ENCODE measurements around the gene TRIM36.

The TRIM36 gene

DNA sequence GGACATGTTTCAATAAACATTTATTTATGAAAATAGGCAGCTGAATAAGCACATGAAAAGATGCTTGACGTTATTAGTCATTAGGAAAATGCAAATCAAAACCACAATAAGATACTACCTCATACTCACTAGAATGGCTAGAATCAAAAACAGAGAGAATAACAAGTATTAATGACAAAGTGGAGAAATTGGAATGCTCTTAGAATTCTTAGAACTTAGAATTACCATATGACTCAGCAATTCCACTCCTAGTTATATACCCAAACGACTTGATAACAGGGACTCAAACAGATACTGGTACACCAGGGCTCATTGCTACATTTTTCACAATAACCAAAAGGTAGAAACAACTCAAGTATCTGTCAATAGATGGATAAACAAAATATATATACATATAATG, 15.1 kb upstream of the TRIM36 start:
- Histone ChIP-seq H3K36me3 (ENCODE audit: control insufficient read depth in 1 of 2, insufficient read depth in 2 of 2, low read length in 2 of 2) (no peaks in the 10 kb centered on the region), H3K27me3 (ENCODE audit: low read depth, low read length) (peaks cover 27% of the 10 kb centered on the region), H3K9me3 (ENCODE audit: control insufficient read depth in 1 of 2, low read length in 2 of 2) (no peaks in the 10 kb centered on the region), H3K27ac (ENCODE audit: low read length) (no peak overlapping the region), H3K4me1 (ENCODE audit: control insufficient read depth in 1 of 2, insufficient read depth in 2 of 2, low read length in 2 of 2) (peaks cover 5 to 11% of the 10 kb centered on the region in 2 donors), H3K4me3 (ENCODE audit: low read depth in 1 of 2, low read length in 2 of 2) (no peak overlapping the region)

DNA sequence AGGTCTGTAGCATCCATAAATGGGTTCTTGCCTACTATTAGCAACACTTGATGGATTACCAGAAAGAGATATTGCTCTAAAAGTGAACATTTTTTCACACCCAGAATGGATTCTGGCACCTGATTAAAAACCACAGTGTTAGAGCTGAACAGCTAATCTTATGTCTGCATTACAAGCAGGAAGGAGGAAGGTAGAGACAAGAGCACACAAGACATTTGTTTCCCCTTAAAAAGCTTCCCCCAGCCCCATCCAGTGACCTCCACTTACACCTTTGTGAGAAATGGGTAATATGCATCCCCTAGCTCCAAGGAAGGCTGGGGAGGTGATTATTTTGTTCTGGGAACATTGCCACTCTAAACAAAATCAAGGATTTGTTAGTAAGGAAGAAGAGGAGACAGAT, 12.0 kb upstream of the TRIM36 start:
- H3K27ac ChIP-seq (ENCODE audit: low read length): no peak overlapping the region
- peaks cover 46% of the 10 kb centered on the region for H3K27me3 ChIP-seq (ENCODE audit: low read depth, low read length)
- no peaks in the 10 kb centered on the region for H3K9me3 ChIP-seq (ENCODE audit: control insufficient read depth in 1 of 2, low read length in 2 of 2)
- no peak overlapping the region for H3K4me3 ChIP-seq (ENCODE audit: low read depth in 1 of 2, low read length in 2 of 2)
- H3K36me3 ChIP-seq (ENCODE audit: control insufficient read depth in 1 of 2, insufficient read depth in 2 of 2, low read length in 2 of 2): no peaks in the 10 kb centered on the region
- peaks cover 5 to 19% of the 10 kb centered on the region in 2 donors for H3K4me1 ChIP-seq (ENCODE audit: control insufficient read depth in 1 of 2, insufficient read depth in 2 of 2, low read length in 2 of 2)

DNA sequence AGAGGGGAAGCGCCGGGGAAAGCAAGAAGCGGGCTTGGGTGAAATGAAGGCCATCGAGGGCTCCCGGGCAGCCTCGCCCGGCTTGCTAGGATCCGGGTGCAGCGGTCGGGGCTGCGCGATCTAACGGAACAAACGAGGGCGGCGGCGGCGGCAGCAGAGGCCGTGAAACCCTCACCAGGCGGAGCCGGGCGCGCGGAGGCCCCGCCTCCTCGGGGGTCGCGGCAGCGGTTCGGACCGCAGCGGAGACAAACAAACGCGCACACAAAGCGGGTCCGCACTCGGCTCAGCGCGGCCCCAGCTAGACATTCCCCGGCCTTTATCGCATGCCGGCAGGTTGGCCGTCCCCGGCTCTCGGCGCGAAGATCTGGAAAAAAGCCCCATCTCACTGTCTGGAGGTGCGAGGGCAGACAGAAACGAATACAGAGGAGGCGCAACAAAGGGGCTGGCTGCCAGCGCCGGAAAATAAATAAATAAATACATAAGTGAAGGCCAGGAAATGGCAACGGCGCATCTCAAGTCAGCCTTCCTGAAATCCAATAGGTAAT, 10.5 kb upstream of the TRIM36 start:
- H3K36me3 ChIP-seq (ENCODE audit: control insufficient read depth in 1 of 2, insufficient read depth in 2 of 2, low read length in 2 of 2): no peaks in the 10 kb centered on the region
- H3K27me3 ChIP-seq (ENCODE audit: low read depth, low read length): peaks cover 46% of the 10 kb centered on the region
- no peaks in the 10 kb centered on the region for H3K9me3 ChIP-seq (ENCODE audit: control insufficient read depth in 1 of 2, low read length in 2 of 2)
- no peak overlapping the region for H3K27ac ChIP-seq (ENCODE audit: low read length)
- peaks cover 5 to 19% of the 10 kb centered on the region in 2 donors for H3K4me1 ChIP-seq (ENCODE audit: control insufficient read depth in 1 of 2, insufficient read depth in 2 of 2, low read length in 2 of 2)
- H3K4me3 ChIP-seq (ENCODE audit: low read depth in 1 of 2, low read length in 2 of 2): peak overlapping the region; percentile 58 to 70

DNA sequence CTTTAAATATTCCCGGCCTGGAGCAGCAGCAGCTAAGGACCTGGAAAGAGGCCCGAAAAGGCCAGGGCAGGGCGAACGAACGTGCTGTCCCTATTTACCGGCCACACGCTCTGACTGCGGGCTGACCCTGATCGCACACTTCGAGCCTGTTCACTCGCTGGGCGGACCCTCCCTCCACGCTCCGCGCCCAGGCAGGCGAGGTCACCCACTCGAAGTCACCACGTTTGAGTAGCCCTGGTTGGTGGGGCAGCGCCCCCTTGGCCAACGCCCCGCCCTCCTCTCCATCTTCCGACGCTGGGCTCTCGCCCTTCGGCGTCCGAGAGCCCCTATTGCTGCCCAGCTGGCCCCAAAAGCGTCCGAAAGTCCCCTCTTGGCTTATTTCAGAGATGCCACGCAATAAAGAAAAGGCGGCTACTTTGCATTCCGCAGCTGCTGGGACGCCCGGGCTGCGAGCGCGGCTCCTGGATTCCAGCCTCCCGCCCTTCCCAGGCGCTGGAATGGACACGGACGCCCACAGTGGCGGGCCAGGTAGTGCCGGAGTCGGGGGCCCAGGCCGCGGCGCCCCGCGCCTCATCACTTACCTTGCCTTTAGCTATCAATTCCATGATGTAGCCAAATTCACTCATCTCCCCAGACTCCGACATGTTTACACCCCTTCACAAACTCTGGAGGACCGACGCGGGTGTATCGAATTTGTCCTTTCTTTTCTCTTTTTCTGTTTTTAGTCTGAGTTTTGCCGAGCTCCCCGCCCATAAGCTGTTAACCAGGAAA, 9.9 kb upstream of the TRIM36 start:
- Histone ChIP-seq H3K27ac (ENCODE audit: low read length) (no peak overlapping the region), H3K36me3 (ENCODE audit: control insufficient read depth in 1 of 2, insufficient read depth in 2 of 2, low read length in 2 of 2) (no peaks in the 10 kb centered on the region), H3K4me1 (ENCODE audit: control insufficient read depth in 1 of 2, insufficient read depth in 2 of 2, low read length in 2 of 2) (peaks cover 5 to 19% of the 10 kb centered on the region in 2 donors), H3K4me3 (ENCODE audit: low read depth in 1 of 2, low read length in 2 of 2) (peak overlapping the region; percentile 58 to 70), H3K27me3 (ENCODE audit: low read depth, low read length) (peaks cover 46% of the 10 kb centered on the region), H3K9me3 (ENCODE audit: control insufficient read depth in 1 of 2, low read length in 2 of 2) (no peaks in the 10 kb centered on the region)

DNA sequence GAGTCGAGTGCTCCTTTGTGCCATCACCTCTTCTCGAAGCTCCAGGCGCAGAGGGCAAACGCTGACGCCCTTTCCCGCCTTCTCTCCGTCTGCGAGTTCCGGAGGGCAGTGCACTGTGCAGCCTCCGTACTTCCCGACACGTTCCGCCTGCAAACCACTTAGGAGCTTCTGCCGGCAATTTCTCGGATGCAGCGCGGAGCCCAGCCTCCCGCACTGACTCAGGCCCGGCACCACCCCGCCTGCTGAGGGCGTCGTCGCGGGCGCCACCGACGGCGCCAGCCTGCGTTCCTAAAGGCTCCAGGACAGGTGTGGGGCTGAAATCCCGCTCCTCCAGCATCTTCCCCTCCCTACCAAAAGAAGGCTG, 9.3 kb upstream of the TRIM36 start:
- H3K9me3 ChIP-seq (ENCODE audit: control insufficient read depth in 1 of 2, low read length in 2 of 2): no peaks in the 10 kb centered on the region
- peaks cover 5 to 19% of the 10 kb centered on the region in 2 donors for H3K4me1 ChIP-seq (ENCODE audit: control insufficient read depth in 1 of 2, insufficient read depth in 2 of 2, low read length in 2 of 2)
- H3K36me3 ChIP-seq (ENCODE audit: control insufficient read depth in 1 of 2, insufficient read depth in 2 of 2, low read length in 2 of 2): no peaks in the 10 kb centered on the region
- no peak overlapping the region for H3K27ac ChIP-seq (ENCODE audit: low read length)
- H3K27me3 ChIP-seq (ENCODE audit: low read depth, low read length): peaks cover 46% of the 10 kb centered on the region
- H3K4me3 ChIP-seq (ENCODE audit: low read depth in 1 of 2, low read length in 2 of 2): peak overlapping the region; percentile 58 to 70

DNA sequence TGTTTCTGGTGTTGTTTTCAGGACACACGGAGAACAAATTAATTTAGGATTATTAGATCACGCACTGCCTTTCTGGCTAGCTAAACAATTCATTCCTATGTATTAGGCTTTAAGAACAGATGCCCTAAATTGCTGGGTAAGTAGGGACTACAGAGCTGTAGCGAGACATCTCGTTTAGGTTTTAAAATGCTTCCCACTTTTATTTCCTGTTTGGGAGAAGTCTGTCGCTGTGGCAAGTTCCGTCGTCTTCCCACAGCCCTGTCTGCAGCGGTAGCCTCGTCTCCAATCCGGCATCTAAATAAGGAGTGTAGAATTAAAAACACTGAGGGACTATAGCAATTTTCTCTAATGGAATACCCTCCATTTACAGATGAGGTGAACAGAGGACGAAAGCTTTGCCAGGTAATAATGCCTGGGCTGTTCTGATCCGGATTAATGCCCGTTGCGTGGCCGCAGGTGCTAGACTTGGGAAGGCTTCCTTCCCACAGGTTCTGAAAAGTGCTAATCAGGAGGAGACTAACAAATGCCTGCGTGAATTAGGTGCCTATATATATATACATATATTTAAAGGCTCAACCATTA, 1.3 kb upstream of the TRIM36 start:
- H3K27ac ChIP-seq (ENCODE audit: low read length): peak overlapping the region; percentile 58
- H3K4me1 ChIP-seq (ENCODE audit: control insufficient read depth in 1 of 2, insufficient read depth in 2 of 2, low read length in 2 of 2): peaks cover 0 to 17% of the 10 kb centered on the region in 2 donors
- H3K36me3 ChIP-seq (ENCODE audit: control insufficient read depth in 1 of 2, insufficient read depth in 2 of 2, low read length in 2 of 2): no peaks in the 10 kb centered on the region
- H3K9me3 ChIP-seq (ENCODE audit: control insufficient read depth in 1 of 2, low read length in 2 of 2): no peaks in the 10 kb centered on the region
- H3K27me3 ChIP-seq (ENCODE audit: low read depth, low read length): peaks cover 4% of the 10 kb centered on the region
- peak overlapping the region; percentile 40 to 95 for H3K4me3 ChIP-seq (ENCODE audit: low read depth in 1 of 2, low read length in 2 of 2)

DNA sequence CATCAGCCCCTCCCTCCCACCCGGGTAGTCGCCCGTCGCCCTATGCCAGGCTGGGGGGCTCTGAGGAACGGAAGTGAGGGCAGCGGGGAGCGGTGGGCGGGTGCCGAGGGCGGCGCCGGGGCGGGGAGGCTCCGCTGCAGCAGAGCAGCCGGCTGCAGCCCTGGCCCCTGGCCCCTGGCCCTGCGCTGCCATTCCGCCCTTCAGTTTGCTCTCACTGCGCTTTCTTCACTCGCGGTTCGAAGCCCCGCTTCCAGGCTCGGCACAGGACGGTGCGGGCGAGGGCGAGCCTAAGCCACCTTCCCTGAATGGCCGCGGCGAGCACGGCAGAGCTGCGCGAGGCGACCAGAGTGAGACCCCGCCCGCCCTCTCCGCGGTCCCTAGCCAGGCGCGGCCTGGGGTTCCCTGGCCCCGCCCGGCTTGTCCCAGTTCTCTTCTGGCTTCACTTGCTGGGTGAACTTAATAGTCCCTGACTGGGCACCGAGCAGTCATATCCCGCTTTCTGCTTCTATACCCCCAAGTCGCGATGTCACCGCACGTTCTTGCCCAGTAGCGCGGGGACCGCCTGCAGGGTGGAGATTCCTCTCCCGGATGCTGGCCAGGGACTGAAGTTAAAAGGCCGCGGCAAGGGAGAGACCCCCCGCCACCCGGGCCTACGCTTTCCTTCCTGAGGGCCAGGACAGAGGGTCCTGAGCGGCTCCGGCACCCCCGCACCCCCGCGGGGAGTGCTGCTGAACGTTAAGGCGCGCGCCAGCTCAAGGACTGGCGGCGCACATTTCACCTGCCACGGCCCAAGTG, 623 bp upstream of the TRIM36 start:
- H3K4me3 ChIP-seq (ENCODE audit: low read depth in 1 of 2, low read length in 2 of 2): peak overlapping the region; percentile 40 to 95
- peak overlapping the region; percentile 58 for H3K27ac ChIP-seq (ENCODE audit: low read length)
- no peaks in the 10 kb centered on the region for H3K36me3 ChIP-seq (ENCODE audit: control insufficient read depth in 1 of 2, insufficient read depth in 2 of 2, low read length in 2 of 2)
- peaks cover 7% of the 10 kb centered on the region for H3K27me3 ChIP-seq (ENCODE audit: low read depth, low read length)
- no peaks in the 10 kb centered on the region for H3K9me3 ChIP-seq (ENCODE audit: control insufficient read depth in 1 of 2, low read length in 2 of 2)
- H3K4me1 ChIP-seq (ENCODE audit: control insufficient read depth in 1 of 2, insufficient read depth in 2 of 2, low read length in 2 of 2): peaks cover 0 to 17% of the 10 kb centered on the region in 2 donors

DNA sequence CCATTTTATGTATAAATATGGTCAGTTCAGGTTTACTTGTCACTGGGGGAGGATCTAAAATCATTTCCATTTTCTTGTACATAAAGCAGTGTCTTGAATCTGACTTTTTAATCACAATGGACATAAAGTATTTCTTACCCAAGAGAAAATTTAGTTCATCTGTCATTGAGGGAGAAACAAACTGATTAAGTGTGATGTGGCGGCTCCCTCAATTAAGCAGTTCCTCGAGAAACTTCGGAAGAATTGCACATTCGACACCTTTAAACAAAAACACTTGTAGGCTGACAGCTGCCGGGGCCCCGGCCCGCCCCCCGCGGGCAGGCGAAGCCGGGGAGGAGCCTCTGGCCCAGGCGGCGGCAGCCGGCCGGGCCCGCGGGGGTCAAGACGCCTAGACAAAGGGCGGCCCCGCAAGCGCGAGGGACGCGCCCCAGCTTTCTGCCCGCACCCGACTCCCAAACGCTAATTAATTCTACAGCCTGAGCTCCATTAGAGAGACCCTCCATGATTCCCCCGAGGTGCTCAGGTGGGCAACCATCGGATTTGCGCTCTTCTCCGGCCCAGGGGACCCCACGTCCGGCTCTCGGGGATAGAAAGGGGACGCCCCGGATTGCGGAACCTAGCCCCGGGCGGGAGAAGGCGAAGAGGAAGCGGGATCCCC, 750 bp downstream of the TRIM36 start:
- H3K27me3 ChIP-seq (ENCODE audit: low read depth, low read length): peaks cover 9% of the 10 kb centered on the region
- H3K27ac ChIP-seq (ENCODE audit: low read length): peak overlapping the region; percentile 23
- no peaks in the 10 kb centered on the region for H3K9me3 ChIP-seq (ENCODE audit: control insufficient read depth in 1 of 2, low read length in 2 of 2)
- peak overlapping the region; percentile 66 to 95 for H3K4me3 ChIP-seq (ENCODE audit: low read depth in 1 of 2, low read length in 2 of 2)
- peaks cover 0 to 17% of the 10 kb centered on the region in 2 donors for H3K4me1 ChIP-seq (ENCODE audit: control insufficient read depth in 1 of 2, insufficient read depth in 2 of 2, low read length in 2 of 2)
- H3K36me3 ChIP-seq (ENCODE audit: control insufficient read depth in 1 of 2, insufficient read depth in 2 of 2, low read length in 2 of 2): no peaks in the 10 kb centered on the region

DNA sequence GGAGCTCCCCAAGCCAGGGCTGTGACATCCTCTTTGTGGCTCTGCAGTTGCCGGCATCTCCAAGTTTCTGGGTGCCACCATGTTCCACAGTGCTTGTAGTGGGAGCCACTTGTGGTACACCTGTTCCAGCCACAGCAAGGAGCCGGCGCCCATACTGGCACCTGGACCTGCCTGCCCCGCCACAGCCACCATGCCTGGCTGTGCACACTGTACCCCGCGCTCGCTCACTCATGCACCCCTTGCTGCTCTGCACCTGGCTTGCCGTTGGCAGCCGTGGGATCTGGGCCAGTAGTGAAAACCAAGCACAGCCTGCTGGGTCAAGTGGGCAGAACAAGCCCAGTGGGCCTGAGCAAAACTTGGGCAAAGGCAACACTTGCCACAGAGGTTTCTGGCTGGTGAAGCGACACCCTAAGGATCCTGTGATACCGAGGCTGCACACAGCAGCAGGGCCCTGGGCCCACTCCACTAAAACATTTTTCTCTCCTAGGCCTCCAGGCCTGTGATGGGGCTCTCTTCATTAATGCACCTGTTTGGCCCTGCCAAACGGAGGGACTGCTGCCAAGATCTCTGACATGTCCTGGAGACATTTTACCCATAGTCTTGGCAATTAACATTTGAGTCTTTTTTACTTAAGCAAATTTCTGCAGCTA, 2.8 kb downstream of the TRIM36 start:
- H3K27ac ChIP-seq (ENCODE audit: low read length): no peak overlapping the region
- H3K27me3 ChIP-seq (ENCODE audit: low read depth, low read length): peaks cover 9% of the 10 kb centered on the region
- peaks cover 0 to 17% of the 10 kb centered on the region in 2 donors for H3K4me1 ChIP-seq (ENCODE audit: control insufficient read depth in 1 of 2, insufficient read depth in 2 of 2, low read length in 2 of 2)
- H3K36me3 ChIP-seq (ENCODE audit: control insufficient read depth in 1 of 2, insufficient read depth in 2 of 2, low read length in 2 of 2): no peaks in the 10 kb centered on the region
- H3K9me3 ChIP-seq (ENCODE audit: control insufficient read depth in 1 of 2, low read length in 2 of 2): no peaks in the 10 kb centered on the region
- no peak overlapping the region for H3K4me3 ChIP-seq (ENCODE audit: low read depth in 1 of 2, low read length in 2 of 2)

DNA sequence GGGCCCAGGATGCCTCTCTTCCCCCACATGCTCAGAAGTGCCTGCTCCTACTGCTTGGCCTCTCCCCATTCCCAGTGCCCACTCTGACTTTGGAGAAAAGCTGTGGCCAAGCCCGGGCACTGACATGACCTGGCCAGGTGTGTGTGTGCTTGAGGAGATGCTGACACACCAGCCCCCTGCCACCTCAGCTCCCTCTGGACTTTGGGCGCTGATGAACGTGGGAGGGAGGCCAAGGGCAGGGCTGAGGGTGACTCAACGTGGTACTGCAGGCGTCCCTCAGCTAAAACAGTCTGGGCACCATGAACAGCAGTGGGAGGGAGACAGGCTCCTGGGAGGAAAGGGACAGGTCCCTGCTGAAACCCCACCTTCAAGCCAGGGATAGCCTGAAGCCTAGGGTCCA, 3.9 kb downstream of the TRIM36 start:
- no peak overlapping the region for H3K4me3 ChIP-seq (ENCODE audit: low read depth in 1 of 2, low read length in 2 of 2)
- no peak overlapping the region for H3K27ac ChIP-seq (ENCODE audit: low read length)
- peaks cover 9% of the 10 kb centered on the region for H3K27me3 ChIP-seq (ENCODE audit: low read depth, low read length)
- peaks cover 0 to 12% of the 10 kb centered on the region in 2 donors for H3K4me1 ChIP-seq (ENCODE audit: control insufficient read depth in 1 of 2, insufficient read depth in 2 of 2, low read length in 2 of 2)
- H3K9me3 ChIP-seq (ENCODE audit: control insufficient read depth in 1 of 2, low read length in 2 of 2): no peaks in the 10 kb centered on the region
- H3K36me3 ChIP-seq (ENCODE audit: control insufficient read depth in 1 of 2, insufficient read depth in 2 of 2, low read length in 2 of 2): no peaks in the 10 kb centered on the region
